A549 (cell line): ENCODE measurements around the gene MTA3. TPM values are rescaled to one million over a fixed set of nuclear protein-coding genes. Genes with fewer than 3 reads are reported as not detected.

Source experiments
- ATAC-seq, 2 experiments: fragments of 200-7000 bp in 1 of 2; fragments of >200 bp in 1 of 2; cut with Nextera tagmentation in 1 of 2; cut with Tn5 transposase in 1 of 2; 3 replicates each; pipeline versions ENCODE4 v1.8.0 to v1.9.1; 2018 to 2020; ENCODE audit warnings: mild to moderate bottlenecking in 1 of 2, moderate library complexity in 1 of 2
- CTCF ChIA-PET: fragments of 300-600 bp; sonication (Branson Sonifier 250); formaldehyde crosslinking; extraction: SDS; loops from one replicate; lab custom pipeline; 2021; ENCODE audit warnings: antibody characterized with exemption, inconsistent platforms; lab: Yijun Ruan, JAX
- POLR2A ChIA-PET: fragments of 350-600 bp; formaldehyde crosslinking; extraction: SDS; loops from one replicate; lab custom pipeline; 2021; ENCODE audit warnings: antibody characterized with exemption, inconsistent platforms; lab: Yijun Ruan, JAX
- DNase-seq, 2 experiments: peaks; one replicate each; pipeline versions ENCODE4 v3.0.0 to v3.0.0-alpha.2; 2011 to 2016; ENCODE audit warnings: low read depth in 1 of 2, low spot score in 1 of 2
- FAIRE-seq: peaks from 2 replicates; lab custom pipeline; 2011; peaks lifted over from hg19 to GRCh38; lab: Jason Lieb, UNC
- H3K27ac ChIP-seq, 2 experiments: fragments of >200 bp; sonication (Bioruptor Twin); formaldehyde crosslinking; 3 replicates each; pipeline ENCODE4 v1.5.1; 2016 to 2017
- H3K4me1 ChIP-seq: fragments of >200 bp; sonication (Bioruptor Twin); formaldehyde crosslinking; 3 replicates; pipeline ENCODE4 v1.6.1; 2016
- H3K4me2 ChIP-seq: fragments of >200 bp; sonication (Bioruptor Twin); formaldehyde crosslinking; 3 replicates; pipeline ENCODE4 v1.6.1; 2016
- H3K4me3 ChIP-seq: fragments of >200 bp; sonication (Bioruptor Twin); formaldehyde crosslinking; 3 replicates; pipeline ENCODE4 v1.5.1; 2016
- H3K9me3 ChIP-seq: fragments of >200 bp; sonication (Bioruptor Twin); formaldehyde crosslinking; 3 replicates; pipeline ENCODE4 v1.6.1; 2016
- CBX2 ChIP-seq: fragments of 200-600 bp; sonication (generic); IDR thresholded peaks from 2 replicates; pipeline ENCODE4 v1.6.1; 2016; ENCODE audit warnings: low read depth, mild to moderate bottlenecking, borderline replicate concordance
- CHD4 ChIP-seq: fragments of 200-600 bp; sonication (generic); IDR thresholded peaks from 2 replicates; pipeline ENCODE4 v1.6.1; 2016; ENCODE audit warnings: antibody characterized with exemption, mild to moderate bottlenecking, borderline replicate concordance
- FOSB ChIP-seq: fragments of 250-450 bp; sonication (Bioruptor Pico); IDR thresholded peaks from 2 replicates; pipeline ENCODE4 v1.5.0; 2020; ENCODE audit warnings: mild to moderate bottlenecking, moderate library complexity
- HOXB13 ChIP-seq: fragments of 250-450 bp; sonication (Bioruptor Pico); IDR thresholded peaks from 2 replicates; pipeline ENCODE4 v1.5.0; 2020; ENCODE audit warnings: low read depth, mild to moderate bottlenecking, moderate library complexity
- JUN ChIP-seq, 2 experiments: fragments of >200 bp; sonication (Bioruptor Twin); formaldehyde crosslinking; IDR thresholded peaks; 2 replicates in 1 of 2; 3 replicates in 1 of 2; pipeline ENCODE4 v1.6.1; 2016 to 2017
- KDM1A ChIP-seq: fragments of 200-600 bp; sonication (generic); IDR thresholded peaks from 2 replicates; pipeline ENCODE4 v1.6.1; 2016; ENCODE audit warnings: low read depth, mild to moderate bottlenecking
- NR3C1 ChIP-seq: fragments of >200 bp; sonication (Bioruptor Twin); formaldehyde crosslinking; IDR thresholded peaks from 3 replicates; pipeline ENCODE4 v1.6.1; 2017
- POLR2A ChIP-seq: IDR thresholded peaks from 2 replicates; pipeline ENCODE4 v1.6.1; 2012; ENCODE audit warnings: mild to moderate bottlenecking, low read length
- RARB ChIP-seq: fragments of 250-450 bp; sonication (Bioruptor Pico); IDR thresholded peaks from 2 replicates; pipeline ENCODE4 v1.8.0; 2021; ENCODE audit warnings: mild to moderate bottlenecking, moderate library complexity
- RCOR1 ChIP-seq: fragments of 150-350 bp; IDR thresholded peaks from 2 replicates; pipeline ENCODE4 v1.6.1; 2014; ENCODE audit warnings: antibody characterized with exemption, low read length, low read depth
- SMC3 ChIP-seq: fragments of >200 bp; sonication (Bioruptor Twin); formaldehyde crosslinking; IDR thresholded peaks from 3 replicates; pipeline ENCODE4 v1.6.1; 2018; ENCODE audit warnings: inconsistent platforms
- SREBF2 ChIP-seq: fragments of 450-650 bp; IDR thresholded peaks from 2 replicates; pipeline ENCODE4 v1.6.1; 2014; ENCODE audit warnings: mild to moderate bottlenecking, moderate library complexity
- TP53 ChIP-seq: fragments of 250-450 bp; sonication (Bioruptor Pico); IDR thresholded peaks from 2 replicates; pipeline ENCODE4 v1.5.0; 2021; ENCODE audit warnings: mild to moderate bottlenecking, moderate library complexity
- ZNF302 ChIP-seq: fragments of 250-450 bp; sonication (Bioruptor Pico); IDR thresholded peaks from 2 replicates; pipeline ENCODE4 v1.9.0; 2021; ENCODE audit warnings: inconsistent platforms, mild to moderate bottlenecking, moderate library complexity
- ZSCAN20 ChIP-seq: fragments of 250-450 bp; sonication (Bioruptor Pico); IDR thresholded peaks from 2 replicates; pipeline ENCODE4 v1.8.0; 2022; ENCODE audit warnings: mild to moderate bottlenecking, moderate library complexity
- WGBS: methylation state at CpG from one replicate; pipeline ENCODE4 v1.1.6; 2017; ENCODE audit errors: missing lambda C conversion rate; 5-methylcytosine and 5-hydroxymethylcytosine counted together
- polyA plus RNA-seq, 4 experiments: library from polyadenylated mRNA; depleted of rRNA in 3 of 4; stranded (reverse); fragments of >200 nt; fragmentation: RNase III in 1 of 4; extraction: RNeasy Plus Mini Kit Qiagen cat#74134 plus additional on column Dnase treatment in 1 of 4; gene quantifications; 2 replicates in 3 of 4; 3 replicates in 1 of 4; pipeline ENCODE4 v1.2.3, GENCODE V29; 2011 to 2017
- TF ChIP-seq, protein P1 (sequence below): fragments of 450-650 bp; IDR thresholded peaks from 2 replicates; pipeline ENCODE4 v1.6.1; 2014; ENCODE audit warnings: antibody characterized with exemption
- TF ChIP-seq, protein P2 (sequence below): fragments of 200-600 bp; sonication (generic); IDR thresholded peaks from 2 replicates; pipeline ENCODE4 v1.6.1; 2016; ENCODE audit warnings: antibody characterized with exemption, mild to moderate bottlenecking, moderate library complexity
- TF ChIP-seq, protein P3 (sequence below): fragments of >200 bp; sonication (Bioruptor Twin); formaldehyde crosslinking; IDR thresholded peaks from 3 replicates; pipeline ENCODE4 v1.6.1; 2016
- TF ChIP-seq, protein P4 (sequence below): fragments of >200 bp; sonication (Bioruptor Twin); formaldehyde crosslinking; IDR thresholded peaks from 3 replicates; pipeline ENCODE4 v1.5.1; 2016

The MTA3 gene
- polyA plus RNA-seq, 2 of the 4 experiments (the other 2 are of a cell fraction): 49.3 to 74.1 TPM

DNA sequence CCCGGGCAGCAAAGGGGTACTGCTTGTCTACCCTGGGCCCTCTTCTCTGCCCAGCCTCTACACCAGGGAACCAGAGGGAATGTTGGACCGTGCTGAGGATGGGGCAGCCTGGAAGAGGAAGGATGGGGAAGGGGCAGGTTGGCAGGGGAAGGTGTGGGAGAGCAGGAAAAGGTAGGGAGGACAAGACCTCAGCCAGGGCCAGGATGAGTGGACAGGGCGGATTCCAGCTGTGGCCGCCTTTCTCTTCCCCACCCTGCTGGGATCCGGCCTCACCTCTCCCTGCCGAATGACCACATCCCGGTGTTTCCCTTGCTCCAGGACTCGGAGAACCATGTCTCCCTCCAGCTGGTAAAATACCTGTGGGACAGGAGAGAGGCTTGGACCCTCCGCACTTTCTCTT lies 215.1 kb downstream of the MTA3 start:
- ChIA-PET CTCF (interaction anchor here (1.3 to 2.6 kb wide), 2 partner anchors 9 to 12 kb away, joined by 3 to 9 read pairs; no protein-coding TSS in a partner anchor), POLR2A (interaction anchor here (0.6 kb wide), 1 partner anchor 11 kb away, joined by 5 read pairs; no protein-coding TSS in a partner anchor)
- no peak overlapping the region for H3K4me3 ChIP-seq
- TF ChIP-seq NR3C1 (no peak), SMC3 (no peak), ZNF302 (CRISPR knock-in tag) (no peak), RARB (CRISPR knock-in tag) (no peak), KDM1A (no peak), JUN (IDR thresholded peaks at IDR 0.05) (no peak), FOSB (CRISPR knock-in tag) (no peak), CHD4 (no peak), RCOR1 (no peak), POLR2A (no peak), TP53 (CRISPR knock-in tag) (no peak), SREBF2 (no peak), CBX2 (no peak), HOXB13 (no peak)
- TF ChIP-seq, protein P1, sequence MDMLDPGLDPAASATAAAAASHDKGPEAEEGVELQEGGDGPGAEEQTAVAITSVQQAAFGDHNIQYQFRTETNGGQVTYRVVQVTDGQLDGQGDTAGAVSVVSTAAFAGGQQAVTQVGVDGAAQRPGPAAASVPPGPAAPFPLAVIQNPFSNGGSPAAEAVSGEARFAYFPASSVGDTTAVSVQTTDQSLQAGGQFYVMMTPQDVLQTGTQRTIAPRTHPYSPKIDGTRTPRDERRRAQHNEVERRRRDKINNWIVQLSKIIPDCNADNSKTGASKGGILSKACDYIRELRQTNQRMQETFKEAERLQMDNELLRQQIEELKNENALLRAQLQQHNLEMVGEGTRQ: no peak
- TF ChIP-seq, protein P2, sequence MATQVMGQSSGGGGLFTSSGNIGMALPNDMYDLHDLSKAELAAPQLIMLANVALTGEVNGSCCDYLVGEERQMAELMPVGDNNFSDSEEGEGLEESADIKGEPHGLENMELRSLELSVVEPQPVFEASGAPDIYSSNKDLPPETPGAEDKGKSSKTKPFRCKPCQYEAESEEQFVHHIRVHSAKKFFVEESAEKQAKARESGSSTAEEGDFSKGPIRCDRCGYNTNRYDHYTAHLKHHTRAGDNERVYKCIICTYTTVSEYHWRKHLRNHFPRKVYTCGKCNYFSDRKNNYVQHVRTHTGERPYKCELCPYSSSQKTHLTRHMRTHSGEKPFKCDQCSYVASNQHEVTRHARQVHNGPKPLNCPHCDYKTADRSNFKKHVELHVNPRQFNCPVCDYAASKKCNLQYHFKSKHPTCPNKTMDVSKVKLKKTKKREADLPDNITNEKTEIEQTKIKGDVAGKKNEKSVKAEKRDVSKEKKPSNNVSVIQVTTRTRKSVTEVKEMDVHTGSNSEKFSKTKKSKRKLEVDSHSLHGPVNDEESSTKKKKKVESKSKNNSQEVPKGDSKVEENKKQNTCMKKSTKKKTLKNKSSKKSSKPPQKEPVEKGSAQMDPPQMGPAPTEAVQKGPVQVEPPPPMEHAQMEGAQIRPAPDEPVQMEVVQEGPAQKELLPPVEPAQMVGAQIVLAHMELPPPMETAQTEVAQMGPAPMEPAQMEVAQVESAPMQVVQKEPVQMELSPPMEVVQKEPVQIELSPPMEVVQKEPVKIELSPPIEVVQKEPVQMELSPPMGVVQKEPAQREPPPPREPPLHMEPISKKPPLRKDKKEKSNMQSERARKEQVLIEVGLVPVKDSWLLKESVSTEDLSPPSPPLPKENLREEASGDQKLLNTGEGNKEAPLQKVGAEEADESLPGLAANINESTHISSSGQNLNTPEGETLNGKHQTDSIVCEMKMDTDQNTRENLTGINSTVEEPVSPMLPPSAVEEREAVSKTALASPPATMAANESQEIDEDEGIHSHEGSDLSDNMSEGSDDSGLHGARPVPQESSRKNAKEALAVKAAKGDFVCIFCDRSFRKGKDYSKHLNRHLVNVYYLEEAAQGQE: no peak
- WGBS: 78% methylated on average over 9 of the region's 9 CpGs
- no peak overlapping the region for H3K4me2 ChIP-seq
- DNase-seq: no peak
- 0 out of 3 replicates have a peak, but pooled peaks cover 1% of the 10 kb centered on the region for H3K9me3 ChIP-seq
- H3K4me1 ChIP-seq: no peaks in the 10 kb centered on the region
- no peak overlapping the region for H3K27ac ChIP-seq
- FAIRE-seq: no peak
- ATAC-seq: no peak; a peak in 1 of 6 replicates

DNA sequence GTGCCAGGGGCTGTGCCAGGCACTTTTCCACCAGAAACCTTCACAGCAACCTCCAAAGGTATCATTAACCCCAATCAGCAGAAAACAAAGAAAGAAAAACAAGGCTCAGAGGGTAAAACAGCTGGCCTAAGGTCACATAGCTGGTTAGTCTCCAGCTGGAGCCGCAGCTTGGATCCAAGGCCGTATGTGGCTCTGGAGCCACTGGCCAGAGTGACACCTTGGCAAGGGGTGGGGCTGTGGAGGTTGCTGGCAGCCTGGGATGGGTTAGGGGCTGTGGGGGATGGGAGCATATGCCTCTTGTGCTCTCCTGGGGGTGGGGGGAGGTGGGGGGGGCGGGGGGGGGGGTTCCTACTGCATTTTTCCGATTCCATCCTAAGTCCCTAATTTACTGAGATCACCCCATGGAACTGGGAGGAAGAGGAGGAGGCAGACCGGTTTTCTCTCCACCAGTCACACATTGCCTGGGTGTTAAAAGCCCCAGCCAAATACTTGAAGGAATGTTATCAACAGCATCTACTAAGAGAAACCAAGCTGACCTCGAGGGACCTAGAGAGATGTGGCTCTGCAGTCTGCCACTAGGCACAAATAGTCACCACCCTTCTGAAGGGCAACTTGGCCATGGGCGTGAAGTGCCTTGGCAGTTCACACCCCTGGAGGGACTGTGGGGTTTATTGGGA lies 215.9 kb downstream of the MTA3 start:
- no peak for ATAC-seq
- CTCF ChIA-PET: interaction anchor here (0.9 to 2.6 kb wide), 3 partner anchors 10 to 19 kb away, joined by 3 to 9 read pairs (median 3); no protein-coding TSS in a partner anchor
- POLR2A ChIA-PET: interaction anchor here (0.6 kb wide), 1 partner anchor 11 kb away, joined by 5 read pairs; no protein-coding TSS in a partner anchor

More for the DNA sequence above, 215.9 kb downstream of the MTA3 start:
- FAIRE-seq: no peak
- TF ChIP-seq ZSCAN20 (CRISPR knock-in tag): no peak
- TF ChIP-seq KDM1A: no peak
- TF ChIP-seq, protein P3, sequence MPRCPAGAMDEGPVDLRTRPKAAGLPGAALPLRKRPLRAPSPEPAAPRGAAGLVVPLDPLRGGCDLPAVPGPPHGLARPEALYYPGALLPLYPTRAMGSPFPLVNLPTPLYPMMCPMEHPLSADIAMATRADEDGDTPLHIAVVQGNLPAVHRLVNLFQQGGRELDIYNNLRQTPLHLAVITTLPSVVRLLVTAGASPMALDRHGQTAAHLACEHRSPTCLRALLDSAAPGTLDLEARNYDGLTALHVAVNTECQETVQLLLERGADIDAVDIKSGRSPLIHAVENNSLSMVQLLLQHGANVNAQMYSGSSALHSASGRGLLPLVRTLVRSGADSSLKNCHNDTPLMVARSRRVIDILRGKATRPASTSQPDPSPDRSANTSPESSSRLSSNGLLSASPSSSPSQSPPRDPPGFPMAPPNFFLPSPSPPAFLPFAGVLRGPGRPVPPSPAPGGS: no peak
- TF ChIP-seq, protein P4, sequence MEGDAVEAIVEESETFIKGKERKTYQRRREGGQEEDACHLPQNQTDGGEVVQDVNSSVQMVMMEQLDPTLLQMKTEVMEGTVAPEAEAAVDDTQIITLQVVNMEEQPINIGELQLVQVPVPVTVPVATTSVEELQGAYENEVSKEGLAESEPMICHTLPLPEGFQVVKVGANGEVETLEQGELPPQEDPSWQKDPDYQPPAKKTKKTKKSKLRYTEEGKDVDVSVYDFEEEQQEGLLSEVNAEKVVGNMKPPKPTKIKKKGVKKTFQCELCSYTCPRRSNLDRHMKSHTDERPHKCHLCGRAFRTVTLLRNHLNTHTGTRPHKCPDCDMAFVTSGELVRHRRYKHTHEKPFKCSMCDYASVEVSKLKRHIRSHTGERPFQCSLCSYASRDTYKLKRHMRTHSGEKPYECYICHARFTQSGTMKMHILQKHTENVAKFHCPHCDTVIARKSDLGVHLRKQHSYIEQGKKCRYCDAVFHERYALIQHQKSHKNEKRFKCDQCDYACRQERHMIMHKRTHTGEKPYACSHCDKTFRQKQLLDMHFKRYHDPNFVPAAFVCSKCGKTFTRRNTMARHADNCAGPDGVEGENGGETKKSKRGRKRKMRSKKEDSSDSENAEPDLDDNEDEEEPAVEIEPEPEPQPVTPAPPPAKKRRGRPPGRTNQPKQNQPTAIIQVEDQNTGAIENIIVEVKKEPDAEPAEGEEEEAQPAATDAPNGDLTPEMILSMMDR: no peak
- H3K9me3 ChIP-seq: no peaks in the 10 kb centered on the region
- H3K4me2 ChIP-seq: no peak overlapping the region
- no peak for DNase-seq
- H3K27ac ChIP-seq: no peak overlapping the region
- H3K4me3 ChIP-seq: no peak overlapping the region
- WGBS: 68% methylated on average over 7 of the region's 7 CpGs
- H3K4me1 ChIP-seq: no peaks in the 10 kb centered on the region
